Fibroblast of the aortic adventitia (primary cell): ENCODE data around the gene CCL27. TPM values are rescaled to one million over a fixed set of nuclear protein-coding genes. Genes with fewer than 3 reads are reported as not detected.

ENCODE experiments used
- DNase-seq: peaks from one replicate; pipeline ENCODE4 v3.0.0-alpha.2; 2010; ENCODE audit warnings: low read depth
- H3K4me3 ChIP-seq: 2 replicates; pipeline ENCODE4 v1.5.1; 2011; ENCODE audit warnings: low read depth, mild to moderate bottlenecking, control low read depth, low read length, moderate library complexity
- total RNA-seq: library from RNA; depleted of rRNA; stranded (reverse); fragments of >200 nt; gene quantifications from 2 replicates; pipeline ENCODE4 v1.2.3, GENCODE V29; 2012; ENCODE audit warnings: low replicate concordance
- TF ChIP-seq, protein P1 (sequence below): IDR thresholded peaks from 2 replicates; pipeline ENCODE4 v1.5.1; 2011; ENCODE audit warnings: mild to moderate bottlenecking, low read length, control low read depth, inconsistent platforms; ENCODE audit not compliant: insufficient read depth

The CCL27 gene
- total RNA-seq, 1 donor: not detected

GRCh38 chr9:34629491-34629808 lies 33.0 kb downstream of the CCL27 start:
- no peak overlapping the region for H3K4me3 ChIP-seq
- DNase-seq: no peak
- TF ChIP-seq, protein P1, sequence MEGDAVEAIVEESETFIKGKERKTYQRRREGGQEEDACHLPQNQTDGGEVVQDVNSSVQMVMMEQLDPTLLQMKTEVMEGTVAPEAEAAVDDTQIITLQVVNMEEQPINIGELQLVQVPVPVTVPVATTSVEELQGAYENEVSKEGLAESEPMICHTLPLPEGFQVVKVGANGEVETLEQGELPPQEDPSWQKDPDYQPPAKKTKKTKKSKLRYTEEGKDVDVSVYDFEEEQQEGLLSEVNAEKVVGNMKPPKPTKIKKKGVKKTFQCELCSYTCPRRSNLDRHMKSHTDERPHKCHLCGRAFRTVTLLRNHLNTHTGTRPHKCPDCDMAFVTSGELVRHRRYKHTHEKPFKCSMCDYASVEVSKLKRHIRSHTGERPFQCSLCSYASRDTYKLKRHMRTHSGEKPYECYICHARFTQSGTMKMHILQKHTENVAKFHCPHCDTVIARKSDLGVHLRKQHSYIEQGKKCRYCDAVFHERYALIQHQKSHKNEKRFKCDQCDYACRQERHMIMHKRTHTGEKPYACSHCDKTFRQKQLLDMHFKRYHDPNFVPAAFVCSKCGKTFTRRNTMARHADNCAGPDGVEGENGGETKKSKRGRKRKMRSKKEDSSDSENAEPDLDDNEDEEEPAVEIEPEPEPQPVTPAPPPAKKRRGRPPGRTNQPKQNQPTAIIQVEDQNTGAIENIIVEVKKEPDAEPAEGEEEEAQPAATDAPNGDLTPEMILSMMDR: no peak

- TF ChIP-seq, protein P1: no peak
Measured at GRCh38 chr9:34628656-34629490, 33.6 kb downstream of the CCL27 start, which contains the start of gene ARID3C. Gene ARID3C (minus strand): TSS chr9:34629066. CDS start chr9:34628014, 1,052 bp downstream.

DNA sequence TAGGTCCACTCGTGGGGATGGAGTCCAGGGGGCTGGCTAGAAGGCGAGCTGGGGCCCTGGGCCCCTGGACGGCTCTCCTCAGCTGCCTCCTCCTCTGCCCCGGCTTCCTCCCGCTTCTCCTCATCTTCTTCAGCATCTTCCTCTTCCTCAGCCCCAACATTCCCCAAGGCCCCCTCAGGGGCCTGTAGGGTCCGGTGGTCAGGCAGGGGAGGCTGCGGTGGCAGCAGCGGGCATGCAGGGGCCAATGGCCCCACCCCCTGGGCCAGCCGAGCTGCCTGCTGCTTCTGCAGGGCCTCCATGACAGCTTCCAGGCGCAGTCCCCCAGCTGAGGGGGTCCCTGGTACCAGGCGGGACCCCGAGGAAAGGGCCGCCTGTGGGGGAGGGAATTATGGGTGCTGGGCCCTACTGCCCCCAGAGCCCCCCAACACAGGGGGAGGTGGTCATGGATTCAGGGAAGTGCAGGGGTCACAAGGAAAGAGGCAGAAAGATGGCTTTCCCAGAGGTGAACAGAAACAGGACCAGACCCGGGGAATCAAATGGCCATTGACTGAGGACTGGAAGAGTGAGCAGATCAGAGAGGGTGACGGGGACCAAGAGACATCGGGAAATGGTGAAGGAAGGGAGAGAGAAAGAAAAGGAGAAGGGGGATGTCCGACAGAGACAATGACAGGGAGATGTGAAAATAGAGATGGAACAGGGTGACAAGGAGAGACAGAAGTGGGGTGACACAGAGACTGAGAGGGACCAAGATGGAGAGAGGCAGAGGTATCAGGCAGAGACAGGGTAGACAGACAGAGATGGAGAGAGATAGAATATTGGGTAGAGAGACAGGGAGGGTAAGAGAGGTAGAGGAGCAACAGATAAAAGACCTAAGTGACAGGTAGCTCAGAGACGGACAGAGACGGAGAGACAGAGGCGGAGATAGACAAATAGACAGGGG lies 34.5 kb downstream of the CCL27 start:
- H3K4me3 ChIP-seq: no peak overlapping the region
- DNase-seq: no peak
- TF ChIP-seq, protein P1: no peak

More at GRCh38 chr9:34628656-34629490, 33.6 kb downstream of the CCL27 start, which contains the start of gene ARID3C:
- DNase-seq: no peak
- peak within 1 kb of the TSS; percentile 51 for H3K4me3 ChIP-seq

- TF ChIP-seq, protein P1: no peak
- no peak overlapping the region for H3K4me3 ChIP-seq
- DNase-seq: no peak
Measured at GRCh38 chr9:34625186-34625486, 37.3 kb downstream of the CCL27 start.

- no peak for DNase-seq
- H3K4me3 ChIP-seq: no peak overlapping the region
- TF ChIP-seq, protein P1: no peak
Measured at GRCh38 chr9:34624475-34625185, 37.8 kb downstream of the CCL27 start.
